Hypothalamus (tissue), 51 donors: ENCODE data around the gene MVB12B.

Source experiments
- DNase-seq, 51 donors: peaks; one replicate each; lab custom pipeline; 2025; lab: John Stamatoyannopoulos, UW

MVB12B gene

GRCh38 chr9:126510564-126510963 is 183.9 kb downstream of the MVB12B start:
- no peak for DNase-seq

DNA sequence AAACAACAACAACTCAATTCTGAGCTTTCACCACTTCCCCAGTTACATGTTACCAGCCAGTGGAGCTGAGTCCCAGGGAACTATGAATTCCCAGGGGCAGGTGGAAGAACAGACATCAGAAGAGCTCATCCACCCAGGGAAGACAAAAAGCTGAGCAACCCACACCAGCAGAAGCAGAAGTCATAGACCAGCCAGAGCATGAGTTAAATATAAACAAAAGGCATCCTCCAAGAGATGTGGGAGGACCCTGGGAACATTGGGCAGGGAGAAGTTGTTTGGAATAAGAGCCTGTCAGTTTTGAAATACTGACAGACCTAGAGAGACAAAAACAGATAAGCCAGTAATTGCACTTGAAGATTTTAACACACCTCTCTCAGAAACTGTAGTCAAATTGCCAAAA is 184.8 kb downstream of the MVB12B start:
- DNase-seq, result no peak

DNA sequence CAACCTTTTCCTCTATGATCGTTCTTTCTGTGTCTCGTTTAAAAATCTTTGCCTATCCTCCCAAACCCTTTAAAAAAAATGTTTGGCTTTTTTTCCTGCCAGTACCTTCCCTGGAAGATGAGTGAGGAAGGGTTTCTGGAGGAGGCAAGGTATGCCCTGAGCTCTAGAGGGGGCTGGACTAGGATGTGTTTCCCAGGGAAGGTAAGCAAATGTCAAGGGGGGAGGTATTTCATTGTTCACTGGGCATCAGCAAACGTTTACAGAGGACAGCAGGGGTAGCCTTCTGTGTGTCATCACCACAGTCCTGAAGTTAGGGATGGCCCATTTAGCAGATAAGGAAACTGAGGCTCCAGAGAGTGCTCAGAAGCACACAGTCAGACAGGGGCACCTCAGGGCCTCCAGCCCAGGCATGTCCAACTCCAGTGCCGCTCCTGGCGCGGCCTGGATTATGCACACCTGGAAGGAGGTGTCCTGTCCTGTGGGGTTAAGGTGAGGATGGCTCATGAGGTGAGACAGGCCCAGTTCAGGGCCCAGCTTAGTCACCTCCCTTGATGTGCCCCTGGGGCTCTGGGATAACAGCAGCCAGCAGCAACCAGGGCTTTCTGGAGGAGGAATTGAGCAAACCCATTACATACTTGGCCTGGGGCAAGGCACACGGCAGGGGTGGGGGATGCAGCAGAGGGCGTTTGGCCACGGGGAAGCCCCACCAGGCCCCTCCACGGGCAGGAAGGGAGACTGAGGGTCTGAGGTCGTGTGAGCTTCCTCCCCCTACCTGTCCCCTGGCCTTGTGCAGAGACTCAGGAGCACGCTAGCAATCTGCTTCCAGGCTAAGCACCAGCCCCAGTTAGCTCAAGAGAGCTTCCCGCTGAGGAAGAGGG is 186.8 kb downstream of the MVB12B start:
- no peak for DNase-seq

GRCh38 chr9:126514037-126514821 is 187.6 kb downstream of the MVB12B start:
- DNase-seq, result peak in 28 of 51 donors; percentile 11 to 73 (median 40)

GRCh38 chr9:126515001-126515872 is 188.6 kb downstream of the MVB12B start:
- no peak for DNase-seq

DNA sequence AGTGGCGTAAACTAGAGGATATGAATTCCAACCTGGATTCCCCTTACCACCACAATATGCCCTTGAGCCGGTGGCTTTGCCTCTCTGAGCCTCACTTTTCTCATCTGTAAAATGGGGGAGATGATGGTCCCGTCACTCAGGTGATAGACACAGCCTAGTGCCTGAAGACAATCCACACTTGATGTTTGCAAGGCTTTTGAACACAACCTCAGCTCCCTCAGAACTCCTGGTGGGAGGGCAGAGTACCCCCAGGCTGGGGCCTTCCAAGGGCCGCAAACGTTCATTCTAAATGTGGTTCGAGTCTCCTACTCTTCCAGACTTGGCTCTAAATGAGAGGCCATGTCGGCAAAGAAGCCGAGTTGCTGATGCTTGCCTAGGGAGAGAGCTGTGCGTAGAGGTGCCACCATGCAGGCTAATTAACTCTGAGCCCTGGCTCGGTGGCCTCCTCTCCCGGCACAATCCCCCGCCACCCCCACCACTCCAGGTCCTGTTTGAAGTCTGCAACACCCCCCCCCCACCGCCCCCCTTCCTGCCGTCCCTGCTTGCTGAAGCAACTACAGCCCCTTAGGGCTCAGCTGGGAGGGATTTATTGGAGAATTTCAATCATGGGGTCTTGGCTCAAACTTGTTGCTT is 189.4 kb downstream of the MVB12B start:
- DNase-seq, result no peak

DNA sequence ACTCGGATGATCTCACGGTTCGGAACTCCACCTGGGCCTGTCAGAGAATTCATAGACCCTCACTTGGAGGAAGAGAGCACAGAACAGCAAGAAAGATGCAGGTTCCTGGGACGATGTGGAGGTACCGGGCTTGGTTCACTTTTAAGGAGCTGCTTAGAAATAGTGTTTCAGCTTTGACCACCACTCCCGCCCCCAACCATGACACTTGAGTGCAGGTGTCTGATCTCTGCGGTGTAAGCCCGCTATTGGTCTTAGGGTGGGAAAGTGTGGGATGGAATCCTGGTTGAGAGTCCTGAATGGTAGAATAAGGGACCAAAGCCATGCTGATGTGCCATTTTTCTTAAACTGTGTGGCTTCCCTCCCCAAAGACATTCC is 189.9 kb downstream of the MVB12B start:
- DNase-seq, result no peak

DNA sequence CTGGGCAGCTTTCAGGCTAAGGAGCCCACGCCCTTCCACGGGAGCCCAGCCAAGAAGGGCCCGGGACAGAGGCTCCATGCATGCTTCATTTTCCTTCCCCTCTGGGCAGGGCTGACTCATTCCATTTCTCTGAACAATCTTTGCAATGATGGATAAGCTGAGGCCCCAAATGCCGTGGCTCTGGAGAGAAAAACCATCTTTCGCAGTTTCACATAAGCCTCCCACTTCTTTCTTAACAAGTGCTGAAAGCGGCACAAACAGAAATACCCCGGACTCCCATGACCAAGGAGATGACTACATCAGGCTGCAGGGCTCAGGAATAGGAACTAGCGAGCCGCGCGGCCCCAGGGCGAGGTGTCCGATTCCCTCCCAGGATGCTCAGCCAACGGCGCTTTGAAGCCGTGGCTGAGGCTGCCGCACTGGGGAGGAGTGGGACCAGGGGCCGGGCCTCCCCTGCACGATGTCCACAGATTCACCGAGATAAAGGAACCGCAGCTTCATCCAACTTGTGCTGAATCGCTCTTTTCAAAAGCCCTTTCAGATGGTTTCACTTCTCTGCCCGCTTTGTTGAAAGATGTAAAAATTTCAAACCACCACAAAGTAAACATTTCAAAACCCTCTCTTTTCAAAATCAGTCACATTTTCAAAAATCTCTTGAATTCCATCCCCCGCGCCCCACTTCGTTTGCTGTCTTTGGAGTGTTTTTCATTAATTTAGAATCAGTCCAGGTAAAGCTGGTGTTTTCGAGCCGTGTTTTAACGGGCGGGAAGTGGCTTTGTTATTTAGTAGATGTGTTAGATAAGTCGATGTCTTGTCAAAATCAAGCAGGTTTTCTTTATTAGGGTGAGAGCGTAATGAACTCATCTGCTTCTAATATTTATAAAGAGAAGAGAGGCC is 190.6 kb downstream of the MVB12B start:
- peak in 2 of 51 donors; percentile 42 to 67 for DNase-seq

- no peak for DNase-seq
These were observed 191.3 kb downstream of the MVB12B start for GRCh38 chr9:126517833-126518356.

- DNase-seq, result no peak
These were observed 192.1 kb downstream of the MVB12B start for GRCh38 chr9:126518763-126519162.

- no peak for DNase-seq
These were observed 193.2 kb downstream of the MVB12B start for GRCh38 chr9:126519660-126520420.

DNA sequence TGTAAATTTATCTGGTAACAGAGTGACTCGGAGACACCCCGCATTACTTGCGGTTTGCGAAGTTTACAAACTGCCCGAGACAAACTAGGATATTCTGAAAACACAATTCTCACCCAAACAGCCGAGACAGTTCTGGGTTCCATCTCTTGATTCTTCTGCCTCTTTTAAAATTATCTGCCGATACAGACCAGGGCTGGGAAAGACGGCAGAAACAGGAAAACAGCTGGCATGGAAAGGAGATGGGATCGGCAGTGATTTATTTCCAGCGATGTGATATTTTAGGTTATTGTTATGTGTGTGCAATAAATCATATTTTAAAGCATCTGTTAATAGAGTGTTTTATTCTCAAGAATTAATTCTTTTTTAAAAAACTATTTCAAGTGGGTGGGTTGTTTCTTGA is 193.8 kb downstream of the MVB12B start:
- DNase-seq, result no peak

DNA sequence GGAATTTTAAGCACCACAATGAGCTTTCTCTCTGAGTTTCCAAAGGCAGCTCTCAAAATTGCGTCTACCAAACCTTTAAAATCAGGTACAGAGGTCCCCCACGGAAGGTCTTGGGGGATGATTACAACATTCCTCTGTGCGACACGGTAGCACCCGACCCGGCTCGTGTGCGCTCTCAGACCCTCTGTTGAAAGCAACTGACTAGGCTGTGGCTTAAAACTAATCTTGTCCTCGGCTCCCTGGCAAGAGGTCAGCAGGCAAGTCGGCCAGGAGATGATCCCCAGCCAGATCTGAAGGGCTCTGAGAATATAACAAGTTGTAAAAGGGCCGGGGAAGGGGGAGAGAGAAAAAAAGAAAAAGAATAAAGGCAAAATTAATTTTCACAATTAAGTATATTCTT is 194.5 kb downstream of the MVB12B start:
- DNase-seq, result no peak

GRCh38 chr9:126521551-126521950 is 194.9 kb downstream of the MVB12B start:
- no peak for DNase-seq

GRCh38 chr9:126521976-126522590 is 195.5 kb downstream of the MVB12B start:
- DNase-seq, result no peak

- DNase-seq, result no peak
These were observed 196.2 kb downstream of the MVB12B start for GRCh38 chr9:126522612-126523356.

- DNase-seq, result no peak
These were observed 197.0 kb downstream of the MVB12B start for GRCh38 chr9:126523611-126524111.
